Measurements from ENCODE around the gene GRIN3B.

The GRIN3B gene

GRCh38 chr19:991174-991931 is 8.9 kb upstream of the GRIN3B start:
- peak; percentile 17 for DNase-seq

- no peak for DNase-seq
Observed at GRCh38 chr19:991932-992669, 8.1 kb upstream of the GRIN3B start.

- DNase-seq = no peak
Observed at GRCh38 chr19:992670-993055, 7.6 kb upstream of the GRIN3B start.

GRCh38 chr19:993361-993830 is 6.8 kb upstream of the GRIN3B start:
- DNase-seq = no peak

GRCh38 chr19:993831-994393 is 6.3 kb upstream of the GRIN3B start:
- DNase-seq = no peak

GRCh38 chr19:994516-994915 is 5.7 kb upstream of the GRIN3B start:
- no peak for DNase-seq

- no peak for DNase-seq
Observed at GRCh38 chr19:995051-995827, 5.0 kb upstream of the GRIN3B start.

GRCh38 chr19:996051-996838 is 4.0 kb upstream of the GRIN3B start:
- peak; percentile 9 for DNase-seq

GRCh38 chr19:998064-998463 is 2.2 kb upstream of the GRIN3B start:
- no peak for DNase-seq

GRCh38 chr19:999379-999719 is 870 bp upstream of the GRIN3B start:
- no peak for DNase-seq

GRCh38 chr19:1000591-1001537 is 645 bp downstream of the GRIN3B start:
- DNase-seq = no peak

GRCh38 chr19:1001538-1002166 is 1.4 kb downstream of the GRIN3B start:
- no peak for DNase-seq

- no peak for DNase-seq
Observed at GRCh38 chr19:1002600-1002999, 2.4 kb downstream of the GRIN3B start.

GRCh38 chr19:1003283-1003682 is 3.1 kb downstream of the GRIN3B start:
- DNase-seq = no peak

GRCh38 chr19:1004204-1004802 is 4.1 kb downstream of the GRIN3B start:
- no peak for DNase-seq

GRCh38 chr19:1004803-1005664 is 4.8 kb downstream of the GRIN3B start:
- DNase-seq = no peak

GRCh38 chr19:1006711-1007398 is 6.6 kb downstream of the GRIN3B start:
- DNase-seq = no peak

GRCh38 chr19:1007399-1008251 is 7.4 kb downstream of the GRIN3B start:
- no peak for DNase-seq
